Spleen (tissue), 11 donors: ENCODE data around the gene EPS8L3. TPM values are rescaled to one million over a fixed set of nuclear protein-coding genes. Genes with fewer than 3 reads are reported as not detected.

Source experiments
- DNase-seq: peaks from one replicate; pipeline ENCODE4 v3.0.0-alpha.2; 2020
- H3K27ac ChIP-seq, 8 donors: fragments of 200-600 bp; sonication (generic) in 7 of 8; 1 replicate in 4 of 8; 2 replicates in 4 of 8; pipeline versions ENCODE4 v1.5.0 to v1.8.0; 2016 to 2021; ENCODE audit warnings: inconsistent platforms in 4 of 8, mild to moderate bottlenecking in 4 of 8, moderate library complexity in 1 of 8
- H3K27me3 ChIP-seq, 7 donors: fragments of 200-600 bp; sonication (generic) in 6 of 7; replicated peaks in 1 of 7; 1 replicate in 4 of 7; 2 replicates in 3 of 7; pipeline versions ENCODE4 v1.5.0 to v1.8.0; 2016 to 2021; ENCODE audit warnings: inconsistent platforms in 3 of 7, mild to moderate bottlenecking in 1 of 7
- H3K36me3 ChIP-seq, 6 donors: fragments of 200-600 bp; sonication (generic) in 5 of 6; 1 replicate in 4 of 6; 2 replicates in 2 of 6; pipeline versions ENCODE4 v1.5.0 to v1.8.0; 2016 to 2021; ENCODE audit warnings: inconsistent platforms in 2 of 6
- H3K4me1 ChIP-seq, 6 donors: fragments of 200-600 bp; sonication (generic) in 5 of 6; 1 replicate in 3 of 6; 2 replicates in 3 of 6; pipeline versions ENCODE4 v1.5.0 to v1.8.0; 2016 to 2021; ENCODE audit warnings: inconsistent platforms in 3 of 6
- H3K4me3 ChIP-seq, 8 donors: fragments of 200-600 bp; sonication (generic) in 7 of 8; 1 replicate in 4 of 8; 2 replicates in 4 of 8; pipeline versions ENCODE4 v1.5.0 to v1.8.0; 2016 to 2021; ENCODE audit warnings: inconsistent platforms in 4 of 8, mild to moderate bottlenecking in 4 of 8, moderate library complexity in 2 of 8
- H3K9me3 ChIP-seq, 8 donors: fragments of 200-600 bp; sonication (generic) in 7 of 8; 1 replicate in 4 of 8; 2 replicates in 4 of 8; pipeline versions ENCODE4 v1.5.0 to v1.8.0; 2016 to 2021; ENCODE audit warnings: inconsistent platforms in 4 of 8
- POLR2A ChIP-seq, 3 donors: fragments of 450-650 bp; IDR thresholded peaks; one replicate each; pipeline ENCODE4 v1.5.1; 2017; ENCODE audit warnings: antibody characterized with exemption in 3 of 3, mild to moderate bottlenecking in 1 of 3
- POLR2AphosphoS5 ChIP-seq, 3 donors: sonication (generic); formaldehyde crosslinking; IDR thresholded peaks; one replicate each; pipeline ENCODE4 v1.5.1; 2017; ENCODE audit warnings: antibody characterized with exemption in 3 of 3
- WGBS, 5 donors: extraction: QIAGEN DNeasy Blood & Tissue Kit in 3 of 5; methylation state at CpG; one replicate each; pipeline versions ENCODE4 v1.1.5 to v1.1.7; 2013 to 2018; 5-methylcytosine and 5-hydroxymethylcytosine counted together
- intact Hi-C: fragments of 100-400 bp; cut with DNase I; formaldehyde crosslinking; loops from one replicate; pipeline ENCODE4 v1.15.0; 2023; ENCODE audit warnings: low total_unique reads
- polyA plus RNA-seq, 3 donors: library from polyadenylated mRNA; stranded (reverse); fragments of 200-250 nt; gene quantifications; one replicate each; pipeline ENCODE4 v1.2.1, GENCODE V29; 2013
- total RNA-seq, 7 donors: library from RNA; depleted of rRNA in 3 of 7; stranded (reverse); fragments of >200 nt in 3 of 7; fragmentation: NEBNext Ultra II Directional in 4 of 7; extraction: Animal tissue kit (Norgen Biotek cat#: 25700) in 4 of 7; gene quantifications; one replicate each; pipeline versions ENCODE4 v1.1.0 to v1.2.1, GENCODE V29; 2016 to 2021
- TF ChIP-seq, protein P1 (sequence below), 11 experiments: fragments of 200-600 bp in 7 of 11; fragments of 450-650 bp in 4 of 11; sonication (generic) in 4 of 11; IDR thresholded peaks in 8 of 11; conservative IDR thresholded peaks in 3 of 11; 1 replicate in 7 of 11; 2 replicates in 4 of 11; pipeline versions ENCODE4 v1.4.0 to v1.8.0; 2016 to 2021; ENCODE audit warnings: antibody characterized with exemption in 11 of 11, inconsistent platforms in 4 of 11, mild to moderate bottlenecking in 1 of 11
- donor health status: healthy with polysubstance abuse.
- donor health status: DM: no; HTN: no; CAD: no; lungs with moderate emphysema.
- donor health status: DM: no; HTN: no; CAD: no.
- donor health status: Bipolar disorder and iron deficiency.
- donor health status: healthy.
- donor health status: DM: no; HTN: no; CAD: no.
- donor health status: DM: yes; HTN: yes; CAD: no.

The EPS8L3 gene
- total and polyA plus RNA-seq, 10 donors: 1.2 TPM; not detected in 9

DNA sequence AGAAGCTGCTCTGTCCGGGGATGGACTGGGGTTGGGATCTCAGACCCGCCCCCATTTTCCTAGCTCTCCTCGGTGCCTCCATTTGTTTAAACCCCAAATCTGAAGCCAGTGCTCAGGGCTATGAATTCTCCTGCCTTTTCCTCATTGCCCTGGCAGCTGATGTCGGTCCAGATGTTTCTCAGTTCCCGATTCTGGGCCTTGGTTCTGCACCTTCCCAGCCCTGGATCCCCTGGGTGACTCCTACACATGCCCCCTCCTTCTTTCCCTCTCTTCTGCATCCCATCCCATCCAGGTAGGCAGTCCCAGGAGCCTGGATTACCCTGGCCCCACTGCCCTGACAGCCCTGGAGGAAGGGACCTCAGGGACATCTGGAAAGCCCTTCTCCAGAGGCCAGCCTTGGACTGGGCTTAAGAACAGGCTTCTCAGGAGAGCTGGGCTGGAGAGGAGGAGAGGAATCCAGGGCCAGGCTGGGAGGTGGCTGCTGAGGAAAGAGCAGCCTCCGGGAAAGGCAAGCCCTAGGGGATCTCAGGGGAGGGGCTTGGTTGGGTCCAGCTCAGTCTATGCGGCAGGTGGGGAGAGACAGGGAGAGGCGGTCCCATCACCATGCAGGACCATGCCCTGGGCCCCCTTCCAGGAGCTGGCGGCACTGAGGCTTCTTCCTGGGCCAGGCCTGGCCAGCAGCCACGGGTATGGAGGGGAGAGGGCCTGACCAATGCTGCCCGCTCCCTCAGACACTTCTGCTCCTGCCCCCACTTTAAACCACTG is 6.8 kb upstream of the EPS8L3 start:
- Histone ChIP-seq H3K4me1 (peaks cover 0 to 15% (median 5%) of the 10 kb centered on the region in 6 donors), H3K27ac (no peak overlapping the region), H3K27me3 (peaks cover 0 to 6% (median 0%) of the 10 kb centered on the region in 7 donors), H3K36me3 (no peaks in the 10 kb centered on the region), H3K4me3 (no peak overlapping the region), H3K9me3 (no peaks in the 10 kb centered on the region)
- peak; percentile 65 for DNase-seq
- TF ChIP-seq POLR2AphosphoS5 (IDR thresholded peaks at IDR 0.05) (no peak), POLR2A (IDR thresholded peaks at IDR 0.05) (no peak)
- TF ChIP-seq, protein P1, sequence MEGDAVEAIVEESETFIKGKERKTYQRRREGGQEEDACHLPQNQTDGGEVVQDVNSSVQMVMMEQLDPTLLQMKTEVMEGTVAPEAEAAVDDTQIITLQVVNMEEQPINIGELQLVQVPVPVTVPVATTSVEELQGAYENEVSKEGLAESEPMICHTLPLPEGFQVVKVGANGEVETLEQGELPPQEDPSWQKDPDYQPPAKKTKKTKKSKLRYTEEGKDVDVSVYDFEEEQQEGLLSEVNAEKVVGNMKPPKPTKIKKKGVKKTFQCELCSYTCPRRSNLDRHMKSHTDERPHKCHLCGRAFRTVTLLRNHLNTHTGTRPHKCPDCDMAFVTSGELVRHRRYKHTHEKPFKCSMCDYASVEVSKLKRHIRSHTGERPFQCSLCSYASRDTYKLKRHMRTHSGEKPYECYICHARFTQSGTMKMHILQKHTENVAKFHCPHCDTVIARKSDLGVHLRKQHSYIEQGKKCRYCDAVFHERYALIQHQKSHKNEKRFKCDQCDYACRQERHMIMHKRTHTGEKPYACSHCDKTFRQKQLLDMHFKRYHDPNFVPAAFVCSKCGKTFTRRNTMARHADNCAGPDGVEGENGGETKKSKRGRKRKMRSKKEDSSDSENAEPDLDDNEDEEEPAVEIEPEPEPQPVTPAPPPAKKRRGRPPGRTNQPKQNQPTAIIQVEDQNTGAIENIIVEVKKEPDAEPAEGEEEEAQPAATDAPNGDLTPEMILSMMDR (IDR thresholded peaks at IDR 0.05 in 8 of 11, conservative IDR thresholded peaks at IDR 0.05 in 3 of 11): no peak
- WGBS, 5 donors: 85 to 95% (median 88%) methylated on average over 11 of the region's 11 CpGs
- intact Hi-C loops: loop anchor here (5.0 kb wide), 1 partner anchor 128 kb away; no protein-coding TSS in a partner anchor

DNA sequence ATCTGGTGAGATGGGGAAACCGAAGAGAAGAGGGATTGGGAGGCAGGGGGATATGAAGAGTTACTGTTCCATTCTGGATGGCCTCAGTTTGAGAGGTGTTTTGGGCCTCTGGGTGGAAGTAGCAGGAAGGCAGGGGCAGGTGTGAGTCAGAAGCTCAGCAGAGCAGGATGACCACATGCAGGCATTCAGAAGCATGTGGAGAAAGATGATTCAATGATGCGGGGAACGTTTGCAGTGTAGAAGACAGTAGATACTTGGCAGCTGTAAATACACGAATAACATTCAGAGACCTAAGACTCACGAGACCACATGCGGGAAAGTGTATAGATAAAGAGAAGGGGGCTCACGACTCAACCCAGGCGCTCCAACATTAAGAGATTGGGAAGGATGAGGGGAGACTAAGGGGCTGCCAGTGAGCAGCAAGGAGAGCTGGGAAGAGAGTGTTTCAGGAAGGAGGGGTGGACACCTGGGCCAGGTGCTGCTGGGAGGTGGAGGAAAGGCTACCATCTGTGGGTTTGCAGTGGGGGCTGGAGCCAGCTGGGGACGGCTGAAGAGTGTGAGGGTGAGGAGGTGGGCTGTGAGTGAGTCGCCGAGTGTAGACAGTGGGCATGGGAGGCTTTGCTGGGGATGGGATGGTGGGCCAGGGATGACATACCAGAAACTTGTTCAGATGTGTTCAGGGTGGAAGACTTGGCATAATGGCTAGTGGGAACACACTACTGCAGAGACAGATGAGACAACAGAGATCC is 5.8 kb upstream of the EPS8L3 start:
- Histone ChIP-seq H3K27me3 (peaks cover 0 to 6% (median 0%) of the 10 kb centered on the region in 7 donors), H3K4me3 (no peak overlapping the region), H3K36me3 (no peaks in the 10 kb centered on the region), H3K9me3 (no peaks in the 10 kb centered on the region), H3K4me1 (peaks cover 0 to 17% (median 5%) of the 10 kb centered on the region in 6 donors), H3K27ac (no peak overlapping the region)
- no peak for TF ChIP-seq POLR2AphosphoS5 (IDR thresholded peaks at IDR 0.05)
- WGBS, 5 donors: 88 to 95% (median 92%) methylated on average over 11 of the region's 11 CpGs
- intact Hi-C loops: loop anchor here (5.0 kb wide), 1 partner anchor 127 kb away; no protein-coding TSS in a partner anchor
- DNase-seq: peak; percentile 39

DNA sequence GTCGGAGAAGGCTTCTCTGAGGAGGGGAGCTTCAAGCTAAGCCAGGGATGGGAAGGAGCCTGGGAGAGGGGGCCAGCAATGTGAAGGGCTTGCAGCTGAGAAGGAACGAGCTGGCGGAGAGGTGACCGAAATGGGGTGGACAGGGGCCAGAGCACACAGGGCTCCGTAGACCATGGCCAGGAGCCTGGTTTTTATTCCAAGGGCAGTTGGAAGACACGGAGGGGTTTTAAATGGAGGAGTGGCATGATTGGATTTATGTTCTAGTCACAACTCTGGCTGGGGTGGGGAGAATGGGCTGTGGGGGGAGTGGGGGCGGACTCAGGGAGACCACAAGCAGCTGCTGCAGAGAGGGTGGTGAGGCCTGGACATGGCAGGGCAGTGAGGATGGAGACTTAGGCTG is 5.1 kb upstream of the EPS8L3 start:
- peak; percentile 44 for DNase-seq
- intact Hi-C loops: no loop called here
- 87 to 95% (median 92%) methylated on average over 7 of the region's 7 CpGs for WGBS, 5 donors
- H3K4me3 ChIP-seq: no peak overlapping the region
- no peaks in the 10 kb centered on the region for H3K9me3 ChIP-seq
- TF ChIP-seq POLR2A (IDR thresholded peaks at IDR 0.05): no peak
- no peak for TF ChIP-seq POLR2AphosphoS5 (IDR thresholded peaks at IDR 0.05)
- TF ChIP-seq, protein P1 (IDR thresholded peaks at IDR 0.05 in 8 of 11, conservative IDR thresholded peaks at IDR 0.05 in 3 of 11): no peak
- peaks cover 0 to 14% (median 3%) of the 10 kb centered on the region in 6 donors for H3K4me1 ChIP-seq
- H3K27me3 ChIP-seq: no peaks in the 10 kb centered on the region
- no peak overlapping the region for H3K27ac ChIP-seq
- no peaks in the 10 kb centered on the region for H3K36me3 ChIP-seq

DNA sequence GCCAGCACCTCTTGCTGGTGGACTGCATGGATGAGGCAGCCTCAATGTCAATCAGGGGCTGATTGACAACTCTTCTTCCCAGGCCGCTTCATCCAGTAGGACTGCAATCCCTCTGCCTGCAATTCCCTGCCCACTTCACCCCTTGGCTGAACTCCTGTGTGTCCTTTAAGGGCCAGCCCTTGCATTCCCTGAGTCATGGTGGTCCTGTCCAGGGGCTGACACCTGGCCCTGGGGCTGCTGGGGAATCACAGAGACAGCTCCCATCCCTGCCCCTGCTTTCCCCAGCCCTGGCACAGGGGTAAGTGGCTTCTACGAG is 4.6 kb upstream of the EPS8L3 start:
- H3K4me3 ChIP-seq: no peak overlapping the region
- H3K27me3 ChIP-seq: no peaks in the 10 kb centered on the region
- peak; percentile 40 for DNase-seq
- 64 to 91% (median 81%) methylated on average over 1 to 2 of the region's 2 CpGs for WGBS, 5 donors
- intact Hi-C loops: no loop called here
- no peak overlapping the region for H3K27ac ChIP-seq
- H3K9me3 ChIP-seq: no peaks in the 10 kb centered on the region
- H3K4me1 ChIP-seq: peaks cover 0 to 14% (median 2%) of the 10 kb centered on the region in 6 donors
- H3K36me3 ChIP-seq: no peaks in the 10 kb centered on the region
- no peak for TF ChIP-seq POLR2AphosphoS5 (IDR thresholded peaks at IDR 0.05)
- TF ChIP-seq, protein P1 (IDR thresholded peaks at IDR 0.05 in 8 of 11, conservative IDR thresholded peaks at IDR 0.05 in 3 of 11): no peak
- TF ChIP-seq POLR2A (IDR thresholded peaks at IDR 0.05): no peak
